ENCODE data around the gene MSI2.

MSI2 gene

DNA sequence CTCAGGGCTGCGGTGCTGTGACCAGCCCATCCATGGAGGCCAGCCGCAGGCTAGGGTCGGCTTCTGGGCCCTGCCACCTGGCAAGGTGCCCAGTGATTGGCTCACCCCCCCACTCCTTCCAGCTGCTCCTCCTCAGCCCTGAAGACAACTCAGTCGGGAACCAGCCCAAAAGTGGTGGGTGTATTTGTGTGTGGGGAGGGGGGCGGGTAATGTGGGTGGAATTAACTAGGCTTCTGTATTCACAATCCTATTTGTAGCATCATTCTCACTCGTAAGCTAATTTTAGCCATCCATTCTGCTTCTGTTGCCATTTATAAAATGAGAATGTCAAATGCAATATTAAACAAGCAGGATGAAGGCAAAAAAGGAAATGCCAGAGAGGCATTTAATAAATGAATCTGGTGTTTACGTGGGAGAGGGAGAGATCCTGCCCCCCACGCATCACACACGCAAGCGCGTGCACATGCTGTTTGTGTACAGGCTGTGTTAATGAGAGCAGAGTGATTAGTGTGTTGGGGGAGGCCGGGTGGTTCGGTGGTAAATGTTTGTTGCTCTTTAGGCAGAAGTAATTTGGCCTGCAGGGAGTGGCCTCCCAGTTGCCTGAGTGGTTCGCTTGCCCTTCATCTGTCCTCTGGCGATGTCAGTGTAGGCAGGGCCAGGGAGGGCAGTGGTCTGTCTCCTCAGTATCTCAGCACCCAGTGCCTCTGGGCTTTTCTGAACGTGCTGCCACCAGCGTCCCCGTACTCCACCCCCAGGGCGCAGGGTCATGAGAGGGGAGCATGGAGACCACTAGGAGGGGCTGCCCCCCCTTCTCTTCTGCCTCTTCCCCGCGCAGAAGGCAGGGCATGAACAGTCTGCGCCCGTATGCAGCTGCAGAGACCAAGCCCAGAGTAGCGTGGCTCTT, 348.7 kb downstream of the MSI2 start:
- Histone ChIP-seq H3K36me3 (ENCODE audit: control insufficient read depth in 1 of 2, insufficient read depth in 2 of 2, low read length in 2 of 2) (peaks cover 0 to 9% of the 10 kb centered on the region in 2 donors), H3K4me3 (ENCODE audit: low read depth in 1 of 2, low read length in 2 of 2) (peak overlapping the region; percentile 39 to 41), H3K4me1 (ENCODE audit: control insufficient read depth in 1 of 2, insufficient read depth in 2 of 2, low read length in 2 of 2) (peaks cover 20% of the 10 kb centered on the region in 2 donors), H3K27ac (ENCODE audit: low read length) (peak overlapping the region; percentile 5), H3K27me3 (ENCODE audit: low read depth, low read length) (no peaks in the 10 kb centered on the region), H3K9me3 (ENCODE audit: control insufficient read depth in 1 of 2, low read length in 2 of 2) (no peaks in the 10 kb centered on the region)

DNA sequence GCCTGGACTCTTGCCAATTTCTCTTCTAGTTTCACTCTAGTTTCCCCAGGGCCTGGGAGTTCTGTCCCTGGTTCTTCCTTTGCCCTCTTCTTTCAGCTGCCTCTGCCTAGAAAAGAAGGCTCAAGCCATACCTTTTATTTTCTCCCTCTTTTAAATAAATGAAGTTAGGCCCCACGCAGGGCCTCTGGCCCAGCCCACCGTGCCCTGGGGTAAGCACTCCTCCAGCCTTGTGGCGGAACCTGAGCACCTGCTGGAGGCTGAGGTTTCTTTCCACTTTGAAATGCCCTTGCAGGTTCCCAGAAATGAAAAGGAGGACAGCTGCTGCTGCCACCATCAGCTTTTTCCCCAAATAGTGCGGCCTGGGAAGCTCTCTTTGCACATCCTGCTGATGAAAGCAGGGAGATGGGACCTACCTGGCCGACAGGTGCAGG, 349.4 kb downstream of the MSI2 start:
- H3K27me3 ChIP-seq (ENCODE audit: low read depth, low read length) = no peaks in the 10 kb centered on the region
- H3K27ac ChIP-seq (ENCODE audit: low read length) = peak overlapping the region; percentile 5
- peaks cover 0 to 9% of the 10 kb centered on the region in 2 donors for H3K36me3 ChIP-seq (ENCODE audit: control insufficient read depth in 1 of 2, insufficient read depth in 2 of 2, low read length in 2 of 2)
- peaks cover 20% of the 10 kb centered on the region in 2 donors for H3K4me1 ChIP-seq (ENCODE audit: control insufficient read depth in 1 of 2, insufficient read depth in 2 of 2, low read length in 2 of 2)
- no peaks in the 10 kb centered on the region for H3K9me3 ChIP-seq (ENCODE audit: control insufficient read depth in 1 of 2, low read length in 2 of 2)
- peak overlapping the region; percentile 39 to 41 for H3K4me3 ChIP-seq (ENCODE audit: low read depth in 1 of 2, low read length in 2 of 2)

DNA sequence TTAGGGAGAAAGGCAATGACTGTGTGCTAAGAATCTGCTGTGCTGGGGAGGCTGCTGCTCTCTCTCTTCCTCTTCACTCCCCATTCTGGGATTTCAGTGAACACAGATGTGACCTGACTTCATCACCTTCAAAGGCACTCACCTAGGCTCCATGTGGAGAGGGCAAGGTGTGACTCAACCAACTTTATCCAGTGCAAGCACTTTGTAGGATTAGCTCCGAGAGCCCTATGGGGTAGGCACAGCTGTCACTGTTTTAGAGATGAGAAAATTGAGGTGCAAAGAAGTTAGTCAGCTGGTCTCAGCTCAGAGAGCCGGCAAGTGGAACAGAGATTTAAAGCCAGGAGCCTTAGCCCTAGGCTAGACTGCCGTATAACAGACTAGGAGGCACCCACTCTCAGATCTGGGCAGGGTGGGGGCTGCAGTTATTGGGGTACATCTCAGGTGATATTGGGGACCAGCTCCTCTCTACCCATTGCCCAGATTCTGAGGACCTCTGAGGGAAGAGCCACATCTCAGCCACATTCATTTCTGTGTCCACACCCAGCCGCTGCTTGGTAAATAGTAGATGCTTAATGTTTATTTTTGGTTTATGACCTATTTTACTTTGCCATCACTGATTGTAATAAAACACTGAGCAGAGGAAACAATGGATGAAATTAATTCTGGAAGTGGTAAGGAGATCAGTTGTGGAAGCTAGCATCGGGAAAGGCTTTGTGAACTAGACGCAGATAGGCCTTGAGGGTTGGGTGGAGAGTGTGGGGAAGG, 350.0 kb downstream of the MSI2 start:
- H3K27me3 ChIP-seq (ENCODE audit: low read depth, low read length) = no peaks in the 10 kb centered on the region
- H3K4me3 ChIP-seq (ENCODE audit: low read depth in 1 of 2, low read length in 2 of 2) = no peak overlapping the region
- no peaks in the 10 kb centered on the region for H3K9me3 ChIP-seq (ENCODE audit: control insufficient read depth in 1 of 2, low read length in 2 of 2)
- no peak overlapping the region for H3K27ac ChIP-seq (ENCODE audit: low read length)
- peaks cover 0 to 5% of the 10 kb centered on the region in 2 donors for H3K36me3 ChIP-seq (ENCODE audit: control insufficient read depth in 1 of 2, insufficient read depth in 2 of 2, low read length in 2 of 2)
- H3K4me1 ChIP-seq (ENCODE audit: control insufficient read depth in 1 of 2, insufficient read depth in 2 of 2, low read length in 2 of 2) = peaks cover 20% of the 10 kb centered on the region in 2 donors

DNA sequence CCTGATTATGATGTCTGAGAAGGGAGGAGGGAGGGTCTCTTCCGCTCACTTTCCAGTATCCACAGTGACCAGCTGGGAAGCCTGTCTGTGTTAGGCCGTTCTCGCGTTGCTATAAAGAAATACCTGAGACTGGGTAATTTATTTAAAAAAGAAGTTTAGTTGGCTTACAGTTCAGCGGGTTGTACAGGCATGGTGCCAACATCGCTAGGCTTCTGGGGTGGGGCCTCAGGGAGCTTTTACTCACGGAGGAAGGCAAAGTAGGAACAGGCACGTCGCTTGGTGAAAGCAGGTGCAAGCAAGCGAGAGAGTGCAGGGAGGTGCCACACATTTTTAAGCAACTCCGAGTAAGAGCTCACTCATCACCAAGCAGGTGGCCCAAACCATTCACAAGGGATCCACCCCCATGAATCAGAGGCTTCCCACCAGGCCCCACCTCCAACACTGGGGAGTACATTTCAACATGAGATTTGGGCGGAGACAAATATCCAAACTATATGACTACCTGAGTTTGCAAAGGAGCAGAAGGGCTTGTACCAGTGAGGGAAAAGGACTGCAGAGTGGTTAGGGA, 351.3 kb downstream of the MSI2 start:
- Histone ChIP-seq H3K27ac (ENCODE audit: low read length) (no peak overlapping the region), H3K9me3 (ENCODE audit: control insufficient read depth in 1 of 2, low read length in 2 of 2) (no peaks in the 10 kb centered on the region), H3K36me3 (ENCODE audit: control insufficient read depth in 1 of 2, insufficient read depth in 2 of 2, low read length in 2 of 2) (no peaks in the 10 kb centered on the region), H3K4me3 (ENCODE audit: low read depth in 1 of 2, low read length in 2 of 2) (no peak overlapping the region), H3K4me1 (ENCODE audit: control insufficient read depth in 1 of 2, insufficient read depth in 2 of 2, low read length in 2 of 2) (peaks cover 20% of the 10 kb centered on the region in 2 donors), H3K27me3 (ENCODE audit: low read depth, low read length) (no peaks in the 10 kb centered on the region)

DNA sequence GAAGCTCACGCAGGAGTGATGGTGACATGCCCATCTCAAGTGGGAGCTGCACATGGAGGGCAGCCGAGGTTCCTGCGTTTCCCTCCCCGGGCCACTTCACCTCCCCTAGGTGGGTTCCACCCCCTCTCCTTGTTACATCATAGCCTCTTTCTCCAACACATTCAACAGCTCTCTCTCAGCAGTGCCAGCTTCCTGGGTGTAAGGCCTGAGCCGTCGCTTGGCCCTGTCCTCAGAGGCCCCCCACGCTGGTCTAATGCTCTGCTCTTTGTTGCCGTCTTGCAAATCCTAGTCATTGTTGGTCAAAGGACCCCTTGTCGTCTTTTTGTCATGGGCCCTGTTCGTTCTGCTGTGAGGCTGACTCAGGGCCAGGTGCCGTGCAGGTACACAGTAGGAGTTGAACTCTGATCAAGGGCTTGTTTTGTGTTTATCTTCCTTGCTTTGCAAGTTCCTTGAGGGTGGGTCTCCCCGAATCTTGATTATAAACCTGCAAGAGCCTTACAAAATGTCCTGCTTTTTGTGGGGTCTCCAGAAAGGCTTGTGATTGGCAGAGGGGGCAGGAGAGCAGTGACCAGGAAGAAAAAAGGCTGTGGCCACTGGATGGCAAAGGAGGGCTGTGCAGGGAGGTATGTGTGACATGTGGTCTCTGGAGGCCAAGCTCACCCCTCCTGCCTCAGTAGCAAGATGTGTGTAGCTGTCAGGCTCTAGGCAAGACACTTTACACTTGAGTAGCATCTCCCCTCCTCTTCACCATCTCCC, 352.2 kb downstream of the MSI2 start:
- Histone ChIP-seq H3K27ac (ENCODE audit: low read length) (no peak overlapping the region), H3K9me3 (ENCODE audit: control insufficient read depth in 1 of 2, low read length in 2 of 2) (no peaks in the 10 kb centered on the region), H3K4me3 (ENCODE audit: low read depth in 1 of 2, low read length in 2 of 2) (no peak overlapping the region), H3K4me1 (ENCODE audit: control insufficient read depth in 1 of 2, insufficient read depth in 2 of 2, low read length in 2 of 2) (peaks cover 20% of the 10 kb centered on the region in 2 donors), H3K36me3 (ENCODE audit: control insufficient read depth in 1 of 2, insufficient read depth in 2 of 2, low read length in 2 of 2) (no peaks in the 10 kb centered on the region), H3K27me3 (ENCODE audit: low read depth, low read length) (no peaks in the 10 kb centered on the region)

DNA sequence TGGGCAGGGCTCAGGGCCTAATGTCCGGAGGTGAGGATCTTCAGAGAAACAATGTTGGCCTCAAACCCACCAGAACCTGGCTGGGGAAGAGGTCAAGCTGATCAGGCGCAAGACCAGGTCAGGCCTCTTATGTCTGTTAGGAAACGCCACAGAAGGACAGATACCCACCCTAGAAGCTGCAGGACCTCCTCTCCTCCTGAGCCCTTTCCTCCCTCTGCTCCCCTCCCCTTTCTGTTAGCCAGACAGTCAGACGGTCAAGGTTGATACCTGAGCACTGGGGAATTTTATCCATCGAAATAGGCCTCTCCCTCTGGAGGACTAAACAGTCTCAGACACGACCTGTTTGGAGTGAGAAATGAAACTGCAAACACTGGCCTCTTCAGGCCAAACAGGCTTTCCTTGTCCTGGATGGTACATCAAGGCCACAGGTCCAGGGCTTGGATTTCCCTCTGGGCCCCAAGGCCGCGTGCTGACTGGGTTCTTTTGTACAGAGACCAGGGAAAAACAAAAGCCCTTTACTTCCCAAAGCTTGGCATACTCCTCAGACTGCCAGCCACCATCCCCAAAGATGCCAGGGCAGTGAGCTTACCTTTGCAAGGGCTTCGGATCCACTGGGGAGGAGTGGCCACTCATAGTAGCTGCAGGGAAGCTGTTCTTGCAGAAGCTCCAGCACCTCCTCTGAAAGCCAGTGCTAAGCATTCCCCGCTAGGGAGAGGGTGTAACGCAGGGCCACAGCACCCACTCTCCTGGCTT, 353.0 kb downstream of the MSI2 start:
- H3K27ac ChIP-seq (ENCODE audit: low read length) = no peak overlapping the region
- H3K9me3 ChIP-seq (ENCODE audit: control insufficient read depth in 1 of 2, low read length in 2 of 2) = no peaks in the 10 kb centered on the region
- no peaks in the 10 kb centered on the region for H3K27me3 ChIP-seq (ENCODE audit: low read depth, low read length)
- no peak overlapping the region for H3K4me3 ChIP-seq (ENCODE audit: low read depth in 1 of 2, low read length in 2 of 2)
- H3K4me1 ChIP-seq (ENCODE audit: control insufficient read depth in 1 of 2, insufficient read depth in 2 of 2, low read length in 2 of 2) = peaks cover 17 to 19% of the 10 kb centered on the region in 2 donors
- H3K36me3 ChIP-seq (ENCODE audit: control insufficient read depth in 1 of 2, insufficient read depth in 2 of 2, low read length in 2 of 2) = no peaks in the 10 kb centered on the region

DNA sequence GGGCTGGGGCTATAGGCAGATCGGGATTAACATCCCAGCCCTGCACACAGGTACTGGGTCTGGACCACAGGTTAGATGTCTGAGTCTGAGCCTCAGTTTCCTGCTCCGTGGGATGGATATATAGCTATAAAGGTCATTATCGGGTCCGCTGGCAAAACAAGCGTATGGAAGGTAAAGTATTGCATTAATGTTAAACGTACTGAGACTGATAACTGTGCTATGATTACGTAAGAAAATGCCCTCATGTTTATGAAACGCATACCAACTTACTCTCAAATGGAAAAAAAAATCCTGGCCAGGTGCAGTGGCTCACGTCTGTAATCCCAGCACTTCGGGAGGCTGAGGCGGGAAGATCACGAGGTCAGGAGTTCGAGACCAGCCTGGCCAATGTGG, 353.6 kb downstream of the MSI2 start:
- Histone ChIP-seq H3K27me3 (ENCODE audit: low read depth, low read length) (no peaks in the 10 kb centered on the region), H3K36me3 (ENCODE audit: control insufficient read depth in 1 of 2, insufficient read depth in 2 of 2, low read length in 2 of 2) (no peaks in the 10 kb centered on the region), H3K4me1 (ENCODE audit: control insufficient read depth in 1 of 2, insufficient read depth in 2 of 2, low read length in 2 of 2) (peaks cover 11 to 13% of the 10 kb centered on the region in 2 donors), H3K27ac (ENCODE audit: low read length) (no peak overlapping the region), H3K9me3 (ENCODE audit: control insufficient read depth in 1 of 2, low read length in 2 of 2) (no peaks in the 10 kb centered on the region), H3K4me3 (ENCODE audit: low read depth in 1 of 2, low read length in 2 of 2) (no peak overlapping the region)

DNA sequence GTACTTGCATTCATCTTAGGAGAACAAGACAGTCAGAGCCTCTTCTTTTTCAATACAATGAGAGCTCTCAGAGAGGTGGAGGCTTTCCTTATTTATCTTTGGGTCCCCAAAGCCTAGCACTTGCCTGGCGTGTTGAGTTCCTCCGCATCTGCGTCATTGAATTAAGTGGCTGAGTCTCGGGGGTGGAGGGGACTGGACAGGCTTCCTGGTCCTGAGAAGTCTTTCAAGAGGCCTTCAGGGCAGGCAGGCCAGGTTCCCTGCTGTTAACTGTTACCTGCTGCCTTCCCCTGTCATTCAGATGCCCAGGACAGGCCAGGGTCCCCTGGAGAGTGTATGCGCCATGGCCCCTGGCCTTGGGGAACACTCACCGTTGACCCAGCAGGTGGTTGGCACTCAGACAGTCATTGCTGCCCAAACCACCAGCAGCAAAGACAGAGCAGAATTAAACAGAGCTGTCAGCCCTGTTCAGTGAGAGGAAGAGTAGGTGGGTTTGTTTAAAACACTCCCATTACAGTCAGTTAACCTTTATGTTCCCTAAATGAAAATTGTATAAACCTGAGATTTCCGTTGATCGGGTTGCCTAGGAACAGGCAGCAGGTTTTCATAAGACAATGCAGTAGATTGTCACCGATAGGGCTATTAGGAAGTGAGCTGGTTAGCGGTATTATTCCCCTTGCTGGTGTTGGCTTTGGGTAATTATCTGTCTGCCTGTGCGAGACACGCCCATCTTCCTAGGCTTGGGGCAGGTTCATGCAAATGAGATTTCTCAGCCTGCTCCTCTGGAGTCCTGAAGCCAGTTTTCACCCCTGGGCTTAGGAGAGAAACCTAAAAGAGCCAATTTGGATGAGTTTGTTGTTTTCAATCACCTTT, 356.1 kb downstream of the MSI2 start:
- no peaks in the 10 kb centered on the region for H3K27me3 ChIP-seq (ENCODE audit: low read depth, low read length)
- peaks cover 0 to 4% of the 10 kb centered on the region in 2 donors for H3K36me3 ChIP-seq (ENCODE audit: control insufficient read depth in 1 of 2, insufficient read depth in 2 of 2, low read length in 2 of 2)
- H3K27ac ChIP-seq (ENCODE audit: low read length) = no peak overlapping the region
- no peak overlapping the region for H3K4me3 ChIP-seq (ENCODE audit: low read depth in 1 of 2, low read length in 2 of 2)
- H3K4me1 ChIP-seq (ENCODE audit: control insufficient read depth in 1 of 2, insufficient read depth in 2 of 2, low read length in 2 of 2) = no peaks in the 10 kb centered on the region
- H3K9me3 ChIP-seq (ENCODE audit: control insufficient read depth in 1 of 2, low read length in 2 of 2) = no peaks in the 10 kb centered on the region

DNA sequence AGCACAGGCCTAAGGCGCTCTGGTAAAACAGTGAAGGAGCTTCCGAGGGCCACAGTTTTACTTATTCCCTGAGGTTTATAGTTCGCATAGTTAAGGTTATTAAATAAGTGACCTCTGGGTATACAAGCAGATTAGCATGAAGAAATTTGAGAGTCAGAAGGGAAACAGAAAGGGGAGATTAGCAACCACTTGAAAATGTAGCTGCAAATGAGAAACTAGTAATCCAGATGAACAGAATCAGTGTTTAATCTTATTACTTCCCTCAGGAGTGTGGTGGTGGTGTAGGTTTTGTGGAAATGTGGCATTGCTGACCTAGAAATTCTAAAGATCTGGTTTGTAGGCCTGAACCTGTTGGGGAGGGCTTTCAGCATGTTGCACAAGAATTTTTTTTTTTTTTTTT, 358.4 kb downstream of the MSI2 start:
- peaks cover 0 to 4% of the 10 kb centered on the region in 2 donors for H3K36me3 ChIP-seq (ENCODE audit: control insufficient read depth in 1 of 2, insufficient read depth in 2 of 2, low read length in 2 of 2)
- no peaks in the 10 kb centered on the region for H3K4me1 ChIP-seq (ENCODE audit: control insufficient read depth in 1 of 2, insufficient read depth in 2 of 2, low read length in 2 of 2)
- H3K27ac ChIP-seq (ENCODE audit: low read length) = no peak overlapping the region
- H3K9me3 ChIP-seq (ENCODE audit: control insufficient read depth in 1 of 2, low read length in 2 of 2) = no peaks in the 10 kb centered on the region
- H3K27me3 ChIP-seq (ENCODE audit: low read depth, low read length) = no peaks in the 10 kb centered on the region
- no peak overlapping the region for H3K4me3 ChIP-seq (ENCODE audit: low read depth in 1 of 2, low read length in 2 of 2)

Data from muscle layer of duodenum (tissue), 2 donors.